GM19397 (cell line): ENCODE data around the gene SOX4.
A peak's percentile ranks its signal among the peaks of the same experiment; 100 is the strongest.
"Not testable (repeated sequence)": the region's sequence is repeated elsewhere in the genome, so short reads cannot be mapped to it uniquely, and the experiment has no call there.

Experiments used
- ATAC-seq: cut with Tn5 transposase; IDR thresholded peaks from one replicate; pipeline ENCODE4 v1.9.1; 2021; ENCODE audit warnings: mild to moderate bottlenecking, moderate library complexity; ENCODE audit not compliant: unreplicated experiment

The SOX4 gene

GRCh38 chr6:21593412-21593926, at the start of gene SOX4:
SOX4 (plus strand) TSS chr6:21593751; CDS start chr6:21594535, 784 bp downstream.
- peak; percentile 62 for ATAC-seq

- not testable (repeated sequence) for ATAC-seq
Observed at GRCh38 chr6:21552286-21552685, 41.3 kb upstream of the SOX4 start.

GRCh38 chr6:21554286-21554685, 39.3 kb upstream of the SOX4 start:
- ATAC-seq, result no peak

- no peak for ATAC-seq
Observed at GRCh38 chr6:21555197-21555596, 38.4 kb upstream of the SOX4 start.

- no peak for ATAC-seq
Observed at GRCh38 chr6:21556511-21556910, 37.0 kb upstream of the SOX4 start.

- no peak for ATAC-seq
Observed at GRCh38 chr6:21556968-21557721, 36.4 kb upstream of the SOX4 start.

GRCh38 chr6:21559238-21559637, 34.3 kb upstream of the SOX4 start:
- ATAC-seq, result no peak

- no peak for ATAC-seq
Observed at GRCh38 chr6:21560249-21560648, 33.3 kb upstream of the SOX4 start.

- ATAC-seq, result no peak
Observed at GRCh38 chr6:21565431-21565830, 28.1 kb upstream of the SOX4 start.

- ATAC-seq, result no peak
Observed at GRCh38 chr6:21578523-21578922, 15.0 kb upstream of the SOX4 start.

- no peak for ATAC-seq
Observed at GRCh38 chr6:21582651-21583050, 10.9 kb upstream of the SOX4 start.

- ATAC-seq, result no peak
Observed at GRCh38 chr6:21586300-21586699, 7.3 kb upstream of the SOX4 start.

GRCh38 chr6:21586740-21587178, 6.8 kb upstream of the SOX4 start:
- peak; percentile 5 for ATAC-seq

- peak; percentile 31 for ATAC-seq
Observed at GRCh38 chr6:21587179-21587960, 6.2 kb upstream of the SOX4 start.

- ATAC-seq, result peak; percentile 43
Observed at GRCh38 chr6:21587961-21588480, 5.5 kb upstream of the SOX4 start.

GRCh38 chr6:21588481-21589351, 4.8 kb upstream of the SOX4 start:
- peak; percentile 37 for ATAC-seq

GRCh38 chr6:21589352-21590345, 3.9 kb upstream of the SOX4 start:
- peak; percentile 23 for ATAC-seq

- no peak for ATAC-seq
Observed at GRCh38 chr6:21590346-21590745, 3.2 kb upstream of the SOX4 start.

GRCh38 chr6:21591446-21591845, 2.1 kb upstream of the SOX4 start:
- no peak for ATAC-seq
